Stimulated activated CD4-positive, alpha-beta T cell treated with anti-CD3 and anti-CD28 coated beads, Interleukin-1b, Interleukin-23, amount 100 ng/mL, for 1 hour (primary cell): ENCODE data around the gene ASGR2.

Experiments
- DNase-seq, 2 donors: peaks; one replicate each; pipeline ENCODE4 v3.0.0-alpha.2; 2020; ENCODE audit warnings: low read depth in 2 of 2

Gene ASGR2

GRCh38 chr17:7064261-7064660 is 50.4 kb downstream of the ASGR2 start:
- no peak for DNase-seq

GRCh38 chr17:7063518-7064094 is 51.0 kb downstream of the ASGR2 start:
- DNase-seq, result no peak

GRCh38 chr17:7060165-7060891 is 54.3 kb downstream of the ASGR2 start:
- DNase-seq, result no peak

- DNase-seq, result no peak
Measured at GRCh38 chr17:7058831-7059447, 55.7 kb downstream of the ASGR2 start.

- DNase-seq, result no peak
Measured at GRCh38 chr17:7056386-7056785, 58.2 kb downstream of the ASGR2 start.
